Suprapubic skin (tissue), 3 donors: Measurements from ENCODE around the gene NAIF1.

Experiments
- EP300 ChIP-seq: sonication (generic); formaldehyde crosslinking; IDR thresholded peaks from one replicate; pipeline ENCODE4 v1.6.1; 2017; ENCODE audit warnings: antibody characterized with exemption
- TF ChIP-seq, protein P1 (sequence below), 2 donors: fragments of 200-600 bp in 1 of 2; fragments of 450-650 bp in 1 of 2; sonication (generic) in 1 of 2; IDR thresholded peaks; one replicate each; pipeline ENCODE4 v1.5.1; 2016 to 2019; ENCODE audit warnings: antibody characterized with exemption in 2 of 2, mild to moderate bottlenecking in 1 of 2, moderate library complexity in 1 of 2

GRCh38 chr9:128056887-128057723, 10.0 kb downstream of the NAIF1 start:
- TF ChIP-seq, protein P1, sequence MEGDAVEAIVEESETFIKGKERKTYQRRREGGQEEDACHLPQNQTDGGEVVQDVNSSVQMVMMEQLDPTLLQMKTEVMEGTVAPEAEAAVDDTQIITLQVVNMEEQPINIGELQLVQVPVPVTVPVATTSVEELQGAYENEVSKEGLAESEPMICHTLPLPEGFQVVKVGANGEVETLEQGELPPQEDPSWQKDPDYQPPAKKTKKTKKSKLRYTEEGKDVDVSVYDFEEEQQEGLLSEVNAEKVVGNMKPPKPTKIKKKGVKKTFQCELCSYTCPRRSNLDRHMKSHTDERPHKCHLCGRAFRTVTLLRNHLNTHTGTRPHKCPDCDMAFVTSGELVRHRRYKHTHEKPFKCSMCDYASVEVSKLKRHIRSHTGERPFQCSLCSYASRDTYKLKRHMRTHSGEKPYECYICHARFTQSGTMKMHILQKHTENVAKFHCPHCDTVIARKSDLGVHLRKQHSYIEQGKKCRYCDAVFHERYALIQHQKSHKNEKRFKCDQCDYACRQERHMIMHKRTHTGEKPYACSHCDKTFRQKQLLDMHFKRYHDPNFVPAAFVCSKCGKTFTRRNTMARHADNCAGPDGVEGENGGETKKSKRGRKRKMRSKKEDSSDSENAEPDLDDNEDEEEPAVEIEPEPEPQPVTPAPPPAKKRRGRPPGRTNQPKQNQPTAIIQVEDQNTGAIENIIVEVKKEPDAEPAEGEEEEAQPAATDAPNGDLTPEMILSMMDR (IDR thresholded peaks at IDR 0.05) = no peak
- TF ChIP-seq EP300 = no peak
